Urinary bladder (tissue), 4 donors: ENCODE results near the gene BID. TPM values are rescaled to one million over a fixed set of nuclear protein-coding genes. Genes with fewer than 3 reads are reported as not detected.
A peak's percentile ranks its signal among the peaks of the same experiment; 100 is the strongest.

Experiments
- DNase-seq: peaks from one replicate; pipeline ENCODE4 v3.0.0-alpha.2; 2015; ENCODE audit errors: extremely low spot score
- H3K27ac ChIP-seq: one replicate; pipeline ENCODE4 v1.5.1; 2013; ENCODE audit warnings: low read depth, mild to moderate bottlenecking, moderate library complexity
- H3K36me3 ChIP-seq: one replicate; pipeline ENCODE4 v1.6.1; 2013; ENCODE audit warnings: mild to moderate bottlenecking, moderate library complexity; ENCODE audit not compliant: insufficient read depth
- H3K4me1 ChIP-seq: one replicate; pipeline ENCODE4 v1.6.1; 2013; ENCODE audit warnings: mild to moderate bottlenecking, moderate library complexity; ENCODE audit not compliant: insufficient read depth
- H3K4me3 ChIP-seq: one replicate; pipeline ENCODE4 v1.5.1; 2013; ENCODE audit warnings: low read depth, low read length
- WGBS: extraction: QIAGEN DNeasy Blood & Tissue Kit; methylation state at CpG from one replicate; pipeline ENCODE4 v1.1.7; 2013; 5-methylcytosine and 5-hydroxymethylcytosine counted together
- polyA plus RNA-seq: library from polyadenylated mRNA; stranded (reverse); fragments of 200-250 nt; gene quantifications from one replicate; pipeline ENCODE4 v1.2.3, GENCODE V29; 2013
- total RNA-seq: library from RNA; depleted of rRNA; stranded (reverse); fragments of >200 nt; gene quantifications from one replicate; pipeline ENCODE4 v1.2.3, GENCODE V29; 2014
- donor health status: healthy with polysubstance abuse.
- donor health status: healthy.

Gene BID
- 19.7 TPM for total RNA-seq
- polyA plus RNA-seq, result 32.5 TPM

- H3K27ac ChIP-seq, result no peak within 1 kb of the TSS
- H3K4me3 ChIP-seq, result peak within 1 kb of the TSS; percentile 89
- no peaks in the 10 kb centered on the region for H3K36me3 ChIP-seq
- no peak for DNase-seq
- no peaks in the 10 kb centered on the region for H3K4me1 ChIP-seq
- WGBS, result under 1% methylated on average over 64 of the region's 64 CpGs
Measured at GRCh38 chr22:17774206-17774925, at the start of gene BID. TSS of gene BID (minus strand) at chr22:17774469. CDS start at chr22:17750116, 24,353 bp downstream.

GRCh38 chr22:17823964-17824363 lies 49.7 kb upstream of the BID start:
- H3K27ac ChIP-seq, result no peak overlapping the region
- H3K4me1 ChIP-seq, result no peaks in the 10 kb centered on the region
- WGBS, result 88% methylated on average over 15 of the region's 15 CpGs
- H3K4me3 ChIP-seq, result no peak overlapping the region
- no peak for DNase-seq
- no peaks in the 10 kb centered on the region for H3K36me3 ChIP-seq

GRCh38 chr22:17823226-17823625 lies 49.0 kb upstream of the BID start:
- no peak overlapping the region for H3K27ac ChIP-seq
- WGBS, result 90% methylated on average over 4 of the region's 4 CpGs
- H3K36me3 ChIP-seq, result no peaks in the 10 kb centered on the region

DNA sequence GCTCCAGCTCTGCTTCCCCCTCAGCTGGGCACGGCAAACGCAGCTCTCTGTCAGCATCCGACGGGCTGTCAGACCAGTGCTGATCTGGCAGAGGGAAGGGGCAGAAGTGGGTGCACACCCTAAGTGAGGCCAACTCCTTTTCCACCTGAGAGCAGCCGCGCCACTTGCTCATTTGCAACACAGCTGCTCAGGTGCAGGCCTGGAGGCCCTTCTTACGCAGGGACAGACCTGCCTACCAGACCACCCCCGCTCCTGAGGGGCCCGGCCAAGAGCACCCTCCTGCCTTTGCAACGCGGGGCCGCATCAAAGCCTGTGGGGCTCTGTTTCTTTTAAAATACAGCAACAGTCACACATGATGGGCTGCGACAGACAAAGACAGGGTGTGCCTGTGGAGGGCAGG lies 47.8 kb upstream of the BID start:
- no peak overlapping the region for H3K27ac ChIP-seq
- H3K36me3 ChIP-seq, result no peaks in the 10 kb centered on the region
- DNase-seq, result no peak
- no peak overlapping the region for H3K4me3 ChIP-seq
- no peaks in the 10 kb centered on the region for H3K4me1 ChIP-seq
- WGBS, result 90% methylated on average over 13 of the region's 13 CpGs

More at GRCh38 chr22:17823226-17823625, 49.0 kb upstream of the BID start:
- no peak for DNase-seq
- Histone ChIP-seq H3K4me3 (no peak overlapping the region), H3K4me1 (no peaks in the 10 kb centered on the region)

DNA sequence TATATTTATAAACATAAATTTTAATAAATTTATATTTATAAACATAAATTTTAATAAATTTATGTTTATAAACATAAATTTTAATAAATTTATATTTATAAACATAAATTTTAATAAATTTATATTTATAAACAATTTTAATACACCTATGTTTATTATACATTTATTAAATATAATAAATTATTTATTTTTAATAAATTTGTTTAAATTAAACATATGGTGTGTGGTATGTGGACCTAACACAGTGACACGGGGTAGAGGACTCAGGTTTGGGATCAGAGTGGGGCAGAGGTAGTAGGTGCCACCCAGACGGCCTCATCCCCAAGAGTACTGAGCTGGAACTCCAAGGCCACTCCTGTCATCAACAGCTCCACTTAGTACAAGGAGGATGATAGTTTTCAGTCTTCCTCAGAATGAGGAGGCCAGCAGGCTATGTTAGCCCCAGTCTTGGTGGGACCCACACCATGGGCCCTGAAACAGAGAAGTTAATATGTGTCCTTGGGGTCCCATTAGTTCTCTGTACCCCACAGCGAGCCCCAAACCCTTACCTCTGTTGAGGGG lies 46.7 kb upstream of the BID start:
- H3K27ac ChIP-seq, result no peak overlapping the region
- H3K4me1 ChIP-seq, result no peaks in the 10 kb centered on the region
- no peak overlapping the region for H3K4me3 ChIP-seq
- H3K36me3 ChIP-seq, result no peaks in the 10 kb centered on the region
- WGBS, result 92% methylated on average over 3 of the region's 3 CpGs
- no peak for DNase-seq

DNA sequence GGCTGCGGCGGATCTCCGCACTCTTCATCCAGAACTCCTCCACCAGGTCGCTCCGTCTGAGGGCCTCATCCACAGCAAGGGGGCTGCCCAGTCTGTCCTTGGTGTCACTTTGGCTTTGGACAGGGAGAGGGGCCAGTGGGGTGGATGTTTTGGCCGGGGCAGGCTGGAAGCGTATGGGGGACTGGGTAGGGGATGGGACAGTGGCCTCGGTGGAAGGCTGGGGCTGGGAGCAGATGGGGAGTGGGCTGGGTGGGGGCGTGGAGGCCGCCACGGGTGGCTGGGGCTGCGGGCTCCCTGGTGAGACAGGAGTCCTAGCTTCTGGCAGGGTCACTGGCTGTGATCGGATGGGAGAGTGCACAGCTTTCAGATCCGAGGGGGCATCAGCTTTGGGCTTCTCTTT lies 44.4 kb upstream of the BID start:
- H3K36me3 ChIP-seq, result no peaks in the 10 kb centered on the region
- no peaks in the 10 kb centered on the region for H3K4me1 ChIP-seq
- H3K4me3 ChIP-seq, result no peak overlapping the region
- no peak for DNase-seq
- no peak overlapping the region for H3K27ac ChIP-seq
- 93% methylated on average over 14 of the region's 14 CpGs for WGBS

DNA sequence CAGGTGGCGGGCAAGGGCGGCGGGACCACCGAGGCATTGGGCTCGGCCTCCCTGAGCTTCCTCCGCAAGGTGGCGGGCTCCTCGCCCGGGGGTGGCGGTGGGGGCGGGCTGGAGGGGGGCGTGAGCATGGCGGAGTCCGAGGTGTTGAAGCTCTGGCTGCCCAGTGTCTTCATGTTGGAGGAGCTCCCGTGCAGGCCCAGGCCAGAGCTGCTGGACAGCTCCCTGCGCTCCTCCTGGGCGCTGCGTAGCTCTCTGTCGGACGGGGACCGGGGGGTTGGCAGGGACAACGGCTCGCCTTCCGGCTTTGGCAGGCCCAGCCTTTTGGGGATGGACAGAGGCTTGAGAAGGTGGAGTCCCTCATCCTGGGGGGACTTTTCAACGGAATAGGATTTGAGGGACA lies 43.9 kb upstream of the BID start:
- H3K4me3 ChIP-seq, result no peak overlapping the region
- no peak overlapping the region for H3K27ac ChIP-seq
- 84% methylated on average over 25 of the region's 25 CpGs for whole genome bisulfite sequencing
- H3K4me1 ChIP-seq, result no peaks in the 10 kb centered on the region
- H3K36me3 ChIP-seq, result no peaks in the 10 kb centered on the region
- no peak for DNase-seq

GRCh38 chr22:17817511-17818065 lies 43.3 kb upstream of the BID start:
- WGBS, result 94% methylated on average over 33 of the region's 33 CpGs
- H3K36me3 ChIP-seq, result no peaks in the 10 kb centered on the region
- H3K4me1 ChIP-seq, result no peaks in the 10 kb centered on the region
- no peak overlapping the region for H3K27ac ChIP-seq
- no peak overlapping the region for H3K4me3 ChIP-seq
- no peak for DNase-seq

DNA sequence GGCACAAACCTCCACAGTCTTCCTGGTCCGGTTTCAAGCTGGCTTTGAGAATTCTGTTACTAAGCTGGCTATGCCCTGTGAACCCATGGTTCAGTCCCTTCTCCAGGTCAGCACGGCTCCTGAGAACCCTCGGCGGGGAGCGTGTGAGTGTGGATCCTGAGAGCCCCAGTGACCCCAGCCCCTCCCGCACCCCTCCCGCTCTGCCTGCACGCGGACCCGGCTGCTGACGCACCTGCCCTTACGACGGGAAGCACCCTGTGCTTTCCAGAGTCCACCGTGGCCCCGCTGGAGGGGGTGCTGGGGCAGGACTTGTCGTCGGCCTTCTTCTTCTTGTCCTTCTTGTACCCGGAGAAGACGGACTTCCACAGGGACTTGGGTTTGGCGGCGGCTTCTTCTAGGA lies 42.8 kb upstream of the BID start:
- no peaks in the 10 kb centered on the region for H3K4me1 ChIP-seq
- DNase-seq, result no peak
- no peaks in the 10 kb centered on the region for H3K36me3 ChIP-seq
- no peak overlapping the region for H3K4me3 ChIP-seq
- no peak overlapping the region for H3K27ac ChIP-seq
- WGBS, result 92% methylated on average over 21 of the region's 21 CpGs

DNA sequence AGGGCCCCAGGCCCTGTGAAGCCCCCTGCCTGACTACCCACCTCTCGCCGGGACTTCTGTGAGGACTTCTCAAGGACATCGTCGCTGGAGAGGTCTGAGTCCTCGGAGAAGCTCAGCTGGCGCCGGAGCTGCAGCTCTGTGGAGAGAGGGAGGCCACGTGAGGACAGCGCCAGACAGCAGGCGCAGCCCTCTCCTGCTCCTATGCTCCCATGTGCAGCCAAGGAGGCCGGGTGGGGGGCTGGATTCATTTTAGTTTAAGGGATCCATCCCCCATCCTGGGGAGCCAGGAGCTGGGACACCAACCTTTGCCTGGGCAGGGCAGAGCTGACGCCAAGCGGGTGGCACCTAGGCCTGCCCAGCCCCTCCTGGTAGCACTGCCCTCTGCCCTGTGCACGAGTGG lies 42.4 kb upstream of the BID start:
- no peaks in the 10 kb centered on the region for H3K36me3 ChIP-seq
- WGBS, result 95% methylated on average over 14 of the region's 14 CpGs

GRCh38 chr22:17815703-17816254 lies 41.5 kb upstream of the BID start:
- H3K4me3 ChIP-seq, result no peak overlapping the region
- 91% methylated on average over 15 of the region's 15 CpGs for WGBS
- no peak for DNase-seq
- no peaks in the 10 kb centered on the region for H3K36me3 ChIP-seq
- no peak overlapping the region for H3K27ac ChIP-seq
- H3K4me1 ChIP-seq, result no peaks in the 10 kb centered on the region

More for the DNA sequence above, 42.4 kb upstream of the BID start:
- no peak for DNase-seq
- H3K27ac ChIP-seq, result no peak overlapping the region
- no peaks in the 10 kb centered on the region for H3K4me1 ChIP-seq
- H3K4me3 ChIP-seq, result no peak overlapping the region

GRCh38 chr22:17814830-17815229 lies 40.6 kb upstream of the BID start:
- no peak for DNase-seq
- 97% methylated on average over 20 of the region's 20 CpGs for WGBS
- Histone ChIP-seq H3K4me1 (no peaks in the 10 kb centered on the region), H3K36me3 (no peaks in the 10 kb centered on the region), H3K27ac (no peak overlapping the region), H3K4me3 (no peak overlapping the region)

DNA sequence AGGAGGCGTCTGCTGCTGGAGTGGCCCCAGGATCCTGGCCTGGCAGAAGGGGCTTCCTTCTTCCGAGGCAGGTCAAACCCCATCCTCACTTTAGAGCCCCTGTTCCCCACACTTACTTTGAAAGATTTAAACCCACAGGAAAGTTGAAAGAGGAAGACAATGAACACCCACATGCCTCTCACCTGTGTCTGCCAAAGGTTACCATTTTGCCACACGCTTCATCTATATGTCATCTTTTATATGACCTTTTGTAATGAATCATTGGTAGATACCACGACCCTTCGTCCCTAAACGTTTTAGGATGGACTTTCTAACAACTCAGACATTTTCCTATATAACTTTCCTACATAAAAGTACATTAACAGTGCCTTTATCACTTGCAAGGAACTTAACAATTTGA lies 39.8 kb upstream of the BID start:
- no peak for DNase-seq
- WGBS, result 88% methylated on average over 6 of the region's 6 CpGs
- no peaks in the 10 kb centered on the region for H3K36me3 ChIP-seq
- no peak overlapping the region for H3K4me3 ChIP-seq
- H3K27ac ChIP-seq, result no peak overlapping the region
- no peaks in the 10 kb centered on the region for H3K4me1 ChIP-seq

DNA sequence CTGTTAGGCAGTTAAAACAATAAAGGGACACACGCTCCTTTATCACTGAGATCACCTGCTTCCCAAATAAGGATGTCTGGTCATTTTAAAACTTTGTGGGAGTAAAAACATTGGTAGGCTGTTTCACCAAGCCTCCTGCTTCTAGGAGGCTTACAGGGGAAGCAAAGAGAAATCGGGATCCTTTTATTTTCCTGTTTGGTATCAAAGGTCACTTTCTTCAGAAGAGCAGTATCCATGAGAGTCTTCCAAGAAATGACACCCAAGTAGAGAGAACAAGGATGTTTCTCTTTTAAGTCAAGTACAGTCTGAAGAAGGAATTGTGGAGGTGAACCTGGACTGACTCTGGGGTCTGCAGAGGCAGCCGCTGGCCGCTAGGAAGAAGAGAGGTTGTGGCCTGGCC lies 36.9 kb upstream of the BID start:
- H3K4me1 ChIP-seq, result no peaks in the 10 kb centered on the region
- H3K4me3 ChIP-seq, result no peak overlapping the region
- 87% methylated on average over 4 of the region's 4 CpGs for WGBS
- no peaks in the 10 kb centered on the region for H3K36me3 ChIP-seq
- H3K27ac ChIP-seq, result no peak overlapping the region
- DNase-seq, result no peak
